K562 (cell line): Measurements from ENCODE around the gene C19orf44. TPM values are rescaled to one million over a fixed set of nuclear protein-coding genes. Genes with fewer than 3 reads are reported as not detected.

Experiments
- ATAC-seq: fragments of 200-7000 bp; cut with Tn5 transposase; 3 replicates; pipeline ENCODE4 v1.9.1; 2020; ENCODE audit warnings: moderate library complexity
- BruUV-seq: library from RNA; stranded (reverse); fragments of 400-500 nt; replicated peaks from 2 replicates; lab custom pipeline; 2021; lab: Mats Ljungman, UMichigan
- CTCF ChIA-PET: fragments of 300-600 bp; formaldehyde crosslinking; extraction: SDS; loops from one replicate; lab custom pipeline; 2021; ENCODE audit warnings: low intra/inter-chr PET ratio; lab: Yijun Ruan, JAX
- POLR2A ChIA-PET: fragments of 300-600, 350-650 bp; sonication (Branson Sonifier 250); formaldehyde crosslinking; extraction: SDS; loops from one replicate; lab custom pipeline; 2021; ENCODE audit warnings: antibody characterized with exemption, inconsistent platforms; lab: Yijun Ruan, JAX
- DNase-seq, 4 experiments: peaks; one replicate each; pipeline versions ENCODE4 v3.0.0 to v3.0.0-alpha.2; 2011 to 2018; ENCODE audit warnings: low spot score in 3 of 4, mixed read lengths in 3 of 4; ENCODE audit errors: extremely low read depth in 1 of 4
- FAIRE-seq: peaks from 2 replicates; lab custom pipeline; 2011; peaks lifted over from hg19 to GRCh38; lab: Jason Lieb, UNC
- H2AFZ ChIP-seq: 2 replicates; pipeline ENCODE4 v1.6.0; 2011; ENCODE audit warnings: low read depth, low read length, control low read depth, inconsistent platforms
- H3K27ac ChIP-seq: fragments of 200-600 bp; 3 replicates; pipeline ENCODE4 v1.8.0; 2011; ENCODE audit warnings: low read depth, mild to moderate bottlenecking, control low read depth, inconsistent platforms, low read length, moderate library complexity, mixed read lengths; ENCODE audit errors: extremely low read depth
- H3K27me3 ChIP-seq, 2 experiments: fragments of 300-600 bp in 1 of 2; 2 replicates in 1 of 2; 3 replicates in 1 of 2; pipeline versions ENCODE4 v1.6.0 to v1.8.0; 2011; ENCODE audit warnings: inconsistent platforms in 2 of 2, low read length in 2 of 2, mild to moderate bottlenecking in 1 of 2, mixed read lengths in 1 of 2, moderate library complexity in 1 of 2; ENCODE audit not compliant: control insufficient read depth in 2 of 2, insufficient read depth in 2 of 2
- H3K36me3 ChIP-seq: fragments of 300-600 bp; 3 replicates; pipeline ENCODE4 v1.8.0; 2011; ENCODE audit warnings: mild to moderate bottlenecking, low read length, inconsistent platforms; ENCODE audit not compliant: control insufficient read depth, insufficient read depth
- H3K4me1 ChIP-seq, 2 experiments: fragments of 200-600 bp in 1 of 2; replicated peaks in 1 of 2; 2 replicates in 1 of 2; 3 replicates in 1 of 2; pipeline versions ENCODE4 v1.5.1 to v1.8.0; 2011; ENCODE audit warnings: inconsistent platforms in 2 of 2, low read length in 2 of 2, mild to moderate bottlenecking in 1 of 2, mixed read lengths in 1 of 2, moderate library complexity in 1 of 2; ENCODE audit not compliant: control insufficient read depth in 2 of 2, insufficient read depth in 2 of 2
- H3K4me2 ChIP-seq: 2 replicates; pipeline ENCODE4 v1.6.1; 2011; ENCODE audit warnings: low read length, control low read depth, inconsistent platforms, mixed read lengths; ENCODE audit not compliant: insufficient read depth
- H3K4me3 ChIP-seq: fragments of 200-600 bp; sonication (generic), shearing (Covaris generic); 2 replicates; pipeline ENCODE4 v1.5.1; 2016; ENCODE audit warnings: control low read depth, inconsistent platforms
- H3K79me2 ChIP-seq: fragments of 200-600 bp; 3 replicates; pipeline ENCODE4 v1.8.0; 2011; ENCODE audit warnings: low read length, inconsistent platforms; ENCODE audit not compliant: control insufficient read depth, insufficient read depth
- H3K9ac ChIP-seq, 2 experiments: 2 replicates each; pipeline versions ENCODE4 v1.6.0 to v1.6.1; 2011; ENCODE audit warnings: low read depth in 2 of 2, low read length in 2 of 2, control low read depth in 1 of 2, inconsistent platforms in 1 of 2, mild to moderate bottlenecking in 1 of 2, mixed read lengths in 1 of 2; ENCODE audit not compliant: insufficient read depth in 1 of 2
- H3K9me1 ChIP-seq: one replicate; pipeline ENCODE4 v1.6.0; 2011; ENCODE audit warnings: inconsistent platforms, mild to moderate bottlenecking, low read length, moderate library complexity; ENCODE audit not compliant: control insufficient read depth, insufficient read depth
- H3K9me3 ChIP-seq: replicated peaks from 2 replicates; pipeline ENCODE4 v1.5.1; 2011; ENCODE audit warnings: low read depth, low read length, inconsistent platforms; ENCODE audit not compliant: control insufficient read depth, insufficient read depth
- H4K20me1 ChIP-seq: replicated peaks from 2 replicates; pipeline ENCODE4 v1.6.1; 2011; ENCODE audit warnings: low read length, inconsistent platforms, mixed read lengths; ENCODE audit not compliant: control insufficient read depth, insufficient read depth
- ATF1 ChIP-seq, 2 experiments: fragments of 450-650 bp in 1 of 2; IDR thresholded peaks; 2 replicates each; pipeline ENCODE4 v1.6.1; 2016; ENCODE audit warnings: missing compliant biosample characterization in 1 of 2, missing genetic modification characterization in 1 of 2
- MYNN ChIP-seq, 2 experiments: sonication (generic); formaldehyde crosslinking in 1 of 2; IDR thresholded peaks; 2 replicates each; pipeline versions ENCODE4 v1.5.0 to v1.6.1; 2016 to 2020; ENCODE audit warnings: antibody characterized with exemption in 1 of 2, missing genetic modification reagents in 1 of 2
- POLR2G ChIP-seq: fragments of 200-400 bp; formaldehyde crosslinking; IDR thresholded peaks from 2 replicates; pipeline ENCODE4 v1.6.1; 2017; ENCODE audit warnings: low read depth, mild to moderate bottlenecking, antibody characterized with exemption, low read length, moderate library complexity
- RBFOX2 ChIP-seq: fragments of 200-400 bp; formaldehyde crosslinking; IDR thresholded peaks from 2 replicates; pipeline ENCODE4 v1.6.1; 2017; ENCODE audit warnings: low read depth, mild to moderate bottlenecking, low read length, moderate library complexity
- SIX5 ChIP-seq, 2 experiments: IDR thresholded peaks; 2 replicates each; pipeline ENCODE4 v1.6.1; 2011; ENCODE audit warnings: low read length in 2 of 2, borderline replicate concordance in 1 of 2, low read depth in 1 of 2, mild to moderate bottlenecking in 1 of 2, moderate library complexity in 1 of 2; ENCODE audit not compliant: insufficient read depth in 1 of 2
- WGBS: fragments of 100-300 bp; shearing (Covaris generic); methylation state at CpG from one replicate; pipeline ENCODE4 v1.1.6; 2016; ENCODE audit warnings: low coverage, mixed read lengths; ENCODE audit not compliant: insufficient coverage; ENCODE audit errors: missing lambda C conversion rate; 5-methylcytosine and 5-hydroxymethylcytosine counted together
- in situ Hi-C: fragments of 300-500 bp; cut with MboI; formaldehyde crosslinking; loops from 4 replicates; pipeline ENCODE4 v1.15.0; 2018; ENCODE audit warnings: inconsistent platforms, mixed read lengths
- intact Hi-C: fragments of 100-400 bp; cut with micrococcal nuclease; formaldehyde crosslinking; loops from 2 replicates; pipeline ENCODE4 v1.14.2; 2022
- polyA plus RNA-seq, 8 experiments: library from polyadenylated mRNA; depleted of rRNA in 4 of 8; stranded (reverse) in 5 of 8; unstranded in 3 of 8; fragments of >200 nt; fragmentation: Nextera tagmentation in 2 of 8; fragmentation: Illumina TruSeq in 1 of 8; extraction: Ambion mirVana in 2 of 8; extraction: Trizol in 1 of 8; gene quantifications; 2 replicates each; pipeline versions ENCODE4 v1.2.1 to v1.2.3, GENCODE V29; 2011 to 2014; ENCODE audit warnings: inconsistent platforms in 1 of 8, missing spikeins in 1 of 8
- total RNA-seq, 7 experiments: library from RNA; depleted of rRNA in 6 of 7; stranded (reverse); fragments of >200 nt in 6 of 7; fragmentation: Illumina TruSeq in 2 of 7; extraction: Trizol in 2 of 7; gene quantifications; 2 replicates each; pipeline versions ENCODE4 v1.2.1 to v1.2.3, GENCODE V29; 2011 to 2021; ENCODE audit warnings: low replicate concordance in 1 of 7
- TF ChIP-seq, protein P1 (sequence below): fragments of 250-450 bp; sonication (Bioruptor Pico); IDR thresholded peaks from 2 replicates; pipeline ENCODE4 v1.4.0; 2020
- TF ChIP-seq, protein P2 (sequence below): fragments of 450-650 bp; IDR thresholded peaks from 2 replicates; pipeline ENCODE4 v1.6.1; 2016; ENCODE audit warnings: borderline replicate concordance
- TF ChIP-seq, protein P3 (sequence below): fragments of 450-650 bp; formaldehyde crosslinking; conservative IDR thresholded peaks from 2 replicates; pipeline ENCODE4 v1.4.0; 2022; ENCODE audit warnings: mild to moderate bottlenecking, missing genetic modification characterization

Gene C19orf44
- total and polyA plus RNA-seq, 9 of the 15 experiments (the other 6 are each of a cell fraction or from before 2014, with no cell fraction given) = 0.41 to 7.7 (median 3.5) TPM

DNA sequence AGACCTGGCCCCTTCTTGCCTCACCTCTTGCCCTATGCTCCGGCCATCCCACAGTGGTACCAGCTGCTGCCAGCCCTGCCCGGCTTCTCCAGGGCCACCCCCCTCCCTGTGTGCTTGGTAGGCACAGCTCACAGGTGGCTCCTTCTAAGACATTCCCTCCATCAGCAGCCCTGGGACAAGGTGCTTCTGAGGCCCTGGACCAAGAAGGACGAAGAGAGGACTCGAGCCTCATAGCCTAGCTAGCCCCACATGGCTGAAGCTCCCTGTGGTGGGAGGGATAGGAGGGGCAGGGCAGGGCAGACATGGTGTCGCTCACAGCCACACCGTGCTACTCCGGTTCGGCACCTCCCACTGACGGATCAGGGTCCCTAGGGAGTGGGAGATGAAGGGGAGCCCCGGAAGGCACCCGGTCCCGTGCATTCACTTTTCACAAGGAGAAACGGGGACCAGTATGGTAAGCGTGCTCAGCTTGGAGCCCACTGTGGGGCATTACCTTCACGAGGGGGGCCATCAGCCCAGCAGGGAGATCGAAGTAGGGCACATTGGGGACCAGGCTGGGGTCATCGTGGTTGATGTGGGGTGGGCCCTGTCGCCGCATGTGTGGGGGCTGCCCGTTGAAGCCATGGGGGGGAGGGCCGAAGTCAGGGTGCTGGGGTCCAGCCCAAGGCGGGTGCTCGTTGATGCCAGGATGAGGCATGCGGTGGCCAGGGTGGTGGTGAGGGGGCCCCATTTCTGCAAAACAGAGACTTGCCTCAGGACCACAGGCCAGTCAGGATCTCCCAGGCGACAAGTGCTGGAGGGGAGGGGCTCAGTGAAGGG lies 26.6 kb downstream of the C19orf44 start:
- no peak overlapping the region for H2AFZ ChIP-seq
- ChIA-PET CTCF (no interaction called here), POLR2A (interaction anchor here (0.7 to 2.4 kb wide), 3 partner anchors 8 to 12 kb away, joined by 4 to 9 read pairs (median 4); no protein-coding TSS in a partner anchor)
- peaks cover 12% of the 10 kb centered on the region; the same call in 1 of the 2 replicates for H4K20me1 ChIP-seq
- no TSS peak for BruUV-seq
- ATAC-seq (no peak), DNase-seq (peak in 2 of 4 experiments; percentile 13 to 17), FAIRE-seq (no peak)
- H3K36me3 ChIP-seq = peaks cover 94% of the 10 kb centered on the region
- H3K4me2 ChIP-seq = no peak overlapping the region
- peaks cover 0 to 12% of the 10 kb centered on the region in 2 experiments; a peak in 2 of 5 replicates for H3K4me1 ChIP-seq
- no peaks in the 10 kb centered on the region for H3K79me2 ChIP-seq
- no peak for TF ChIP-seq ATF1 (CRISPR knock-in tag; IDR thresholded peaks at IDR 0.05)
- TF ChIP-seq ATF1 (tag; IDR thresholded peaks at IDR 0.05) = no peak
- no peak for TF ChIP-seq SIX5 (IDR thresholded peaks at IDR 0.05; ENCODE audit: borderline replicate concordance in 1 of 2, insufficient read depth in 1 of 2, low read depth in 1 of 2, low read length in 2 of 2)
- TF ChIP-seq, protein P1, sequence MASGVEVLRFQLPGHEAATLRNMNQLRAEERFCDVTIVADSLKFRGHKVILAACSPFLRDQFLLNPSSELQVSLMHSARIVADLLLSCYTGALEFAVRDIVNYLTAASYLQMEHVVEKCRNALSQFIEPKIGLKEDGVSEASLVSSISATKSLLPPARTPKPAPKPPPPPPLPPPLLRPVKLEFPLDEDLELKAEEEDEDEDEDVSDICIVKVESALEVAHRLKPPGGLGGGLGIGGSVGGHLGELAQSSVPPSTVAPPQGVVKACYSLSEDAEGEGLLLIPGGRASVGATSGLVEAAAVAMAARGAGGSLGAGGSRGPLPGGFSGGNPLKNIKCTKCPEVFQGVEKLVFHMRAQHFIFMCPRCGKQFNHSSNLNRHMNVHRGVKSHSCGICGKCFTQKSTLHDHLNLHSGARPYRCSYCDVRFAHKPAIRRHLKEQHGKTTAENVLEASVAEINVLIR (CRISPR knock-in tag) = no peak
- peak; percentile 63 for TF ChIP-seq POLR2G
- TF ChIP-seq MYNN (IDR thresholded peaks at IDR 0.05) = no peak
- TF ChIP-seq MYNN (CRISPR knock-in tag; IDR thresholded peaks at IDR 0.05) = no peak
- TF ChIP-seq, protein P2, sequence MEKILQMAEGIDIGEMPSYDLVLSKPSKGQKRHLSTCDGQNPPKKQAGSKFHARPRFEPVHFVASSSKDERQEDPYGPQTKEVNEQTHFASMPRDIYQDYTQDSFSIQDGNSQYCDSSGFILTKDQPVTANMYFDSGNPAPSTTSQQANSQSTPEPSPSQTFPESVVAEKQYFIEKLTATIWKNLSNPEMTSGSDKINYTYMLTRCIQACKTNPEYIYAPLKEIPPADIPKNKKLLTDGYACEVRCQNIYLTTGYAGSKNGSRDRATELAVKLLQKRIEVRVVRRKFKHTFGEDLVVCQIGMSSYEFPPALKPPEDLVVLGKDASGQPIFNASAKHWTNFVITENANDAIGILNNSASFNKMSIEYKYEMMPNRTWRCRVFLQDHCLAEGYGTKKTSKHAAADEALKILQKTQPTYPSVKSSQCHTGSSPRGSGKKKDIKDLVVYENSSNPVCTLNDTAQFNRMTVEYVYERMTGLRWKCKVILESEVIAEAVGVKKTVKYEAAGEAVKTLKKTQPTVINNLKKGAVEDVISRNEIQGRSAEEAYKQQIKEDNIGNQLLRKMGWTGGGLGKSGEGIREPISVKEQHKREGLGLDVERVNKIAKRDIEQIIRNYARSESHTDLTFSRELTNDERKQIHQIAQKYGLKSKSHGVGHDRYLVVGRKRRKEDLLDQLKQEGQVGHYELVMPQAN = no peak
- TF ChIP-seq, protein P3, sequence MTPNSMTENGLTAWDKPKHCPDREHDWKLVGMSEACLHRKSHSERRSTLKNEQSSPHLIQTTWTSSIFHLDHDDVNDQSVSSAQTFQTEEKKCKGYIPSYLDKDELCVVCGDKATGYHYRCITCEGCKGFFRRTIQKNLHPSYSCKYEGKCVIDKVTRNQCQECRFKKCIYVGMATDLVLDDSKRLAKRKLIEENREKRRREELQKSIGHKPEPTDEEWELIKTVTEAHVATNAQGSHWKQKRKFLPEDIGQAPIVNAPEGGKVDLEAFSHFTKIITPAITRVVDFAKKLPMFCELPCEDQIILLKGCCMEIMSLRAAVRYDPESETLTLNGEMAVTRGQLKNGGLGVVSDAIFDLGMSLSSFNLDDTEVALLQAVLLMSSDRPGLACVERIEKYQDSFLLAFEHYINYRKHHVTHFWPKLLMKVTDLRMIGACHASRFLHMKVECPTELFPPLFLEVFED (CRISPR knock-in tag) = no peak
- TF ChIP-seq RBFOX2 = peak; percentile 45
- intact Hi-C loops (no loop called here), in situ Hi-C loops (no loop called here)
- WGBS = 98% methylated on average over 15 of the region's 25 CpGs
- H3K9me1 ChIP-seq = no peaks in the 10 kb centered on the region
- no peaks in the 10 kb centered on the region for H3K9me3 ChIP-seq
- no peak overlapping the region for H3K9ac ChIP-seq
- H3K4me3 ChIP-seq = no peak overlapping the region
- H3K27ac ChIP-seq = no peak overlapping the region
- H3K27me3 ChIP-seq = no peaks in the 10 kb centered on the region
